MM.1S (cell line): ENCODE measurements around the gene ZNF37A.

ENCODE experiments used
- DNase-seq: peaks from one replicate; pipeline ENCODE4 v3.0.0-alpha.2; 2015
- H2AFZ ChIP-seq: fragments of 300-600 bp; sonication (generic); 2 replicates; pipeline ENCODE4 v1.6.0; 2016; ENCODE audit warnings: antibody characterized with exemption, low read length
- H3F3A ChIP-seq: fragments of 300-600 bp; sonication (generic); 2 replicates; pipeline ENCODE4 v1.6.1; 2016; ENCODE audit warnings: mild to moderate bottlenecking, antibody characterized with exemption, low read length, moderate library complexity, mixed read lengths; ENCODE audit not compliant: insufficient read depth
- H3K27ac ChIP-seq: fragments of 300-600 bp; sonication (generic); 2 replicates; pipeline ENCODE4 v1.5.1; 2016; ENCODE audit warnings: mild to moderate bottlenecking, low read length
- H3K27me3 ChIP-seq: fragments of 300-600 bp; sonication (generic); replicated peaks from 2 replicates; pipeline ENCODE4 v1.6.0; 2016; ENCODE audit warnings: low read length; ENCODE audit not compliant: insufficient read depth
- H3K36me3 ChIP-seq: fragments of 300-600 bp; sonication (generic); replicated peaks from 2 replicates; pipeline ENCODE4 v1.6.1; 2016; ENCODE audit warnings: mild to moderate bottlenecking, low read length, mixed read lengths; ENCODE audit not compliant: insufficient read depth
- H3K4me1 ChIP-seq: fragments of 300-600 bp; sonication (generic); 2 replicates; pipeline ENCODE4 v1.6.1; 2016; ENCODE audit warnings: low read length, mixed read lengths
- H3K4me2 ChIP-seq: fragments of 300-600 bp; sonication (generic); 2 replicates; pipeline ENCODE4 v1.6.0; 2016; ENCODE audit warnings: low read depth, low read length
- H3K4me3 ChIP-seq: fragments of 300-600 bp; sonication (generic); 2 replicates; pipeline ENCODE4 v1.5.1; 2016; ENCODE audit warnings: low read length, mixed read lengths
- H3K79me2 ChIP-seq: fragments of 300-600 bp; sonication (generic); 2 replicates; pipeline ENCODE4 v1.6.1; 2016; ENCODE audit warnings: mixed run types, low read length, mixed read lengths
- H3K9ac ChIP-seq: fragments of 300-600 bp; sonication (generic); 2 replicates; pipeline ENCODE4 v1.6.1; 2016; ENCODE audit warnings: low read length, mixed read lengths
- H3K9me2 ChIP-seq: fragments of 300-600 bp; sonication (generic); replicated peaks from 2 replicates; pipeline ENCODE4 v1.6.1; 2016; ENCODE audit warnings: mild to moderate bottlenecking, low read length, mixed read lengths; ENCODE audit not compliant: insufficient read depth
- H3K9me3 ChIP-seq: fragments of 300-600 bp; sonication (generic); replicated peaks from 2 replicates; pipeline ENCODE4 v1.6.1; 2016; ENCODE audit warnings: mild to moderate bottlenecking, low read length, mixed read lengths; ENCODE audit not compliant: insufficient read depth
- H4K20me1 ChIP-seq: fragments of 300-600 bp; sonication (generic); 2 replicates; pipeline ENCODE4 v1.6.1; 2016; ENCODE audit warnings: mild to moderate bottlenecking, low read length, moderate library complexity, mixed read lengths; ENCODE audit not compliant: insufficient read depth
- CTCF ChIP-seq: fragments of 300-600 bp; sonication (generic); IDR thresholded peaks from 2 replicates; pipeline ENCODE4 v1.5.1; 2016; ENCODE audit warnings: antibody characterized with exemption, low read length, mixed read lengths
- EZH2 ChIP-seq: fragments of 300-600 bp; sonication (generic); optimal IDR thresholded peaks from 2 replicates; pipeline ENCODE3; 2017; ENCODE audit warnings: low read depth, mild to moderate bottlenecking, antibody characterized with exemption, low read length, mixed read lengths
- EZH2phosphoT487 ChIP-seq: fragments of 300-600 bp; sonication (generic); IDR thresholded peaks from 2 replicates; pipeline ENCODE4 v1.6.1; 2018; ENCODE audit warnings: antibody characterized with exemption, low read length

ZNF37A gene

GRCh38 chr10:38094158-38094926, at the start of gene ZNF37A:
Gene ZNF37A, plus strand, starts transcription at chr10:38094337. Its CDS starts 2,281 bp downstream, at chr10:38096618.
- no peak for TF ChIP-seq EZH2
- TF ChIP-seq EZH2phosphoT487 = no peak
- TF ChIP-seq CTCF = no peak
- H3K27ac ChIP-seq = peak within 1 kb of the TSS; percentile 28; the same call in 1 of the 2 replicates

GRCh38 chr10:38045129-38045528, 49.0 kb upstream of the ZNF37A start:
- no peak overlapping the region for H3K4me3 ChIP-seq
- peaks cover 31% of the 10 kb centered on the region for H3K79me2 ChIP-seq
- no peaks in the 10 kb centered on the region for H3K4me1 ChIP-seq
- H2AFZ ChIP-seq = no peak overlapping the region
- no peaks in the 10 kb centered on the region for H3F3A ChIP-seq
- H3K4me2 ChIP-seq = no peak overlapping the region
- no peaks in the 10 kb centered on the region for H3K27me3 ChIP-seq
- H3K9ac ChIP-seq = no peak overlapping the region
- no peak for TF ChIP-seq EZH2phosphoT487
- H4K20me1 ChIP-seq = no peaks in the 10 kb centered on the region
- no peaks in the 10 kb centered on the region for H3K9me3 ChIP-seq
- no peaks in the 10 kb centered on the region for H3K9me2 ChIP-seq
- no peak overlapping the region for H3K27ac ChIP-seq
- DNase-seq = no peak
- H3K36me3 ChIP-seq = peaks cover 7% of the 10 kb centered on the region

More at GRCh38 chr10:38094158-38094926, at the start of gene ZNF37A:
- Histone ChIP-seq H3K9ac (peak within 1 kb of the TSS; percentile 88), H3K4me2 (peak within 1 kb of the TSS; percentile 99), H3K27me3 (no peaks in the 10 kb centered on the region), H3K4me1 (no peaks in the 10 kb centered on the region), H3K9me2 (no peaks in the 10 kb centered on the region), H2AFZ (peak within 1 kb of the TSS; percentile 88), H3K36me3 (no peaks in the 10 kb centered on the region), H3K4me3 (peak within 1 kb of the TSS; percentile 92), H3K79me2 (peaks cover 12% of the 10 kb centered on the region), H3F3A (no peaks in the 10 kb centered on the region), H3K9me3 (no peaks in the 10 kb centered on the region), H4K20me1 (no peaks in the 10 kb centered on the region)
- DNase-seq = peak; percentile 97

GRCh38 chr10:38047666-38048065, 46.5 kb upstream of the ZNF37A start:
- no peaks in the 10 kb centered on the region for H3K9me3 ChIP-seq
- peaks cover 4% of the 10 kb centered on the region for H3K36me3 ChIP-seq
- no peak for DNase-seq
- H3K9me2 ChIP-seq = no peaks in the 10 kb centered on the region
- H3K79me2 ChIP-seq = peaks cover 18% of the 10 kb centered on the region; the same call in 1 of the 2 replicates
- TF ChIP-seq EZH2 (no peak), EZH2phosphoT487 (no peak), CTCF (no peak)
- no peaks in the 10 kb centered on the region for H4K20me1 ChIP-seq
- no peak overlapping the region for H3K27ac ChIP-seq
- no peaks in the 10 kb centered on the region for H3K4me1 ChIP-seq
- no peaks in the 10 kb centered on the region for H3F3A ChIP-seq
- no peaks in the 10 kb centered on the region for H3K27me3 ChIP-seq
- H2AFZ ChIP-seq = no peak overlapping the region
- H3K4me3 ChIP-seq = no peak overlapping the region
- H3K9ac ChIP-seq = no peak overlapping the region
- H3K4me2 ChIP-seq = no peak overlapping the region

GRCh38 chr10:38050212-38050611, 43.9 kb upstream of the ZNF37A start:
- no peaks in the 10 kb centered on the region for H3K27me3 ChIP-seq
- no peak overlapping the region for H3K4me3 ChIP-seq
- H3K36me3 ChIP-seq = peaks cover 20% of the 10 kb centered on the region
- no peaks in the 10 kb centered on the region for H4K20me1 ChIP-seq
- H3K9ac ChIP-seq = no peak overlapping the region
- H3F3A ChIP-seq = no peaks in the 10 kb centered on the region
- H3K27ac ChIP-seq = no peak overlapping the region
- no peak overlapping the region for H2AFZ ChIP-seq
- no peak overlapping the region for H3K4me2 ChIP-seq
- TF ChIP-seq EZH2phosphoT487 (no peak), CTCF (no peak), EZH2 (no peak)
- DNase-seq = no peak
- H3K9me2 ChIP-seq = no peaks in the 10 kb centered on the region
- no peaks in the 10 kb centered on the region for H3K4me1 ChIP-seq
- H3K9me3 ChIP-seq = no peaks in the 10 kb centered on the region
- H3K79me2 ChIP-seq = 0 out of 2 replicates have a peak, but pooled peaks cover 7% of the 10 kb centered on the region
